Measurements from ENCODE around the gene GDA.

GRCh38 chr9:72200452-72200851 is 51.2 kb downstream of the GDA start:
- TF ChIP-seq EZH2phosphoT487 (IDR thresholded peaks at IDR 0.05; ENCODE audit: low read length), result no peak
- no peak for TF ChIP-seq CTCF (IDR thresholded peaks at IDR 0.05; ENCODE audit: low read length)
- no peak for TF ChIP-seq EZH2 (optimal IDR thresholded peaks at IDR 0.05; ENCODE audit: low read depth, low read length)
